Islet of Langerhans (tissue), 1 donor: Measurements from ENCODE around the gene RPL41.
"Not testable (repeated sequence)": the region's sequence is repeated elsewhere in the genome, so short reads cannot be mapped to it uniquely, and the experiment has no call there.

Experiments used
- FAIRE-seq: peaks from one replicate; lab custom pipeline; 2011; peaks lifted over from hg19 to GRCh38; lab: Jason Lieb, UNC

RPL41 gene

DNA sequence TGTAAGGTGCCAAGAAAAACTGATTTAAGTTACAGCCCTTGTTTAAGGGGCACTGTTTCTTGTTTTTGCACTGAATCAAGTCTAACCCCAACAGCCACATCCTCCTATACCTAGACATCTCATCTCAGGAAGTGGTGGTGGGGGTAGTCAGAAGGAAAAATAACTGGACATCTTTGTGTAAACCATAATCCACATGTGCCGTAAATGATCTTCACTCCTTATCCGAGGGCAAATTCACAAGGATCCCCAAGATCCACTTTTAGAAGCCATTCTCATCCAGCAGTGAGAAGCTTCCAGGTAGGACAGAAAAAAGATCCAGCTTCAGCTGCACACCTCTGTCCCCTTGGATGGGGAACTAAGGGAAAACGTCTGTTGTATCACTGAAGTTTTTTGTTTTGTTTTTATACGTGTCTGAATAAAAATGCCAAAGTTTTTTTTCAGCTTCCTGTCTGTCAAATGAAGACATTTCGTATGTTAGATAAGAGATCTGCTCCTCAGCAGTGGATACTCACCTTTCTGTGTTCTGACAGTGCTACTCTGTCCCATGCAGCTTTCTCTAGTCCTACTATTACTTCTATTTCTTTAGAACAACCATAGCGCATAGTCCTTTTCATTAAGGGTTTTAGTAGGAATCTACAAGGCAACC lies 13.2 kb upstream of the RPL41 start:
- no peak for FAIRE-seq

DNA sequence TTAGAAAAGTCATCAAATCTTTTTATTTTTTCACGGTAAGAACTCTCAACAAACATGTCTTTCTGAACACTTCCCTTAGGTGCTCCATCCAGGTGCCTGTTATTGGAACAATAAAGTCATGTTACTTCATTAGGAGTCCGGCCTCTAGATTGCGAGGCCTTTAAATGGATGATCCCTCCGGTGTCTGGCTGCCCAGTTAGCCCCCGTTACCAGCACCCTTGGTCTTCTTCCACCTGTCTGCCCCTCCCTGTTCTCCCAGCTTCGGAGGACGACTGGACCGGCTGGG lies 12.7 kb upstream of the RPL41 start:
- FAIRE-seq, result no peak

DNA sequence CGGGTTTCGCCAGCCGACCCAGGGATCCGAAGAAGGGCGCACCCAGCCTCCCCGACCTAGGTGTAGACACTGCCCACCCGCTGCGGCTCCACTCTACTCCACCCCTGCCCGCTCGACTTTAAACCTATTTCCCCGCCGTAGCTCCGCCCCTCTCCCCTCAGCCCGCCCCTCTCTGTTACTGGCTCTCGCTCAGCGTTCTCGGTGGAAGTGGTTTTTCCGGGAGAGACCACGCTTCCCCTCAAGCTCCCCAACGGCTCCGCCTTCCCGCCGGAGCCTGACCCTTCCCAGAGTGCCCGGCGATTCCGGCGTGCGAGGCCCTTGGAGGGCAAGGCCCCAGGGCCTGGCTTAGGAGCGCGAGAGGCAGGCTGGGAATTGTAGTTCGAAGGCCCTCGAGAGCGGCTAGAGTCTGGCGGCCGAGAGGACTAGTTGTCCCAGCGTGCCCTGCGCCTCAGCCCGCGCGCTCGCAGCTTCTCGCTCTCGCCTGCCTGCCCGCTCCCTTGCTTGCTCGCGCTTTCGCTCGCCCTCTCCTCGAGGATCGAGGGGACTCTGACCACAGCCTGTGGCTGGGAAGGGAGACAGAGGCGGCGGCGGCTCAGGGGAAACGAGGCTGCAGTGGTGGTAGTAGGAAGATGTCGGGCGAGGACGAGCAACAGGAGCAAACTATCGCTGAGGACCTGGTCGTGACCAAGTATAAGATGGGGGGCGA lies 12.2 kb upstream of the RPL41 start, which contains the start of gene PA2G4:
Gene PA2G4 (plus strand): TSS at position 451 of the 706 bp plus-strand sequence. CDS start 179 bp downstream, at position 630.
- no peak for FAIRE-seq

DNA sequence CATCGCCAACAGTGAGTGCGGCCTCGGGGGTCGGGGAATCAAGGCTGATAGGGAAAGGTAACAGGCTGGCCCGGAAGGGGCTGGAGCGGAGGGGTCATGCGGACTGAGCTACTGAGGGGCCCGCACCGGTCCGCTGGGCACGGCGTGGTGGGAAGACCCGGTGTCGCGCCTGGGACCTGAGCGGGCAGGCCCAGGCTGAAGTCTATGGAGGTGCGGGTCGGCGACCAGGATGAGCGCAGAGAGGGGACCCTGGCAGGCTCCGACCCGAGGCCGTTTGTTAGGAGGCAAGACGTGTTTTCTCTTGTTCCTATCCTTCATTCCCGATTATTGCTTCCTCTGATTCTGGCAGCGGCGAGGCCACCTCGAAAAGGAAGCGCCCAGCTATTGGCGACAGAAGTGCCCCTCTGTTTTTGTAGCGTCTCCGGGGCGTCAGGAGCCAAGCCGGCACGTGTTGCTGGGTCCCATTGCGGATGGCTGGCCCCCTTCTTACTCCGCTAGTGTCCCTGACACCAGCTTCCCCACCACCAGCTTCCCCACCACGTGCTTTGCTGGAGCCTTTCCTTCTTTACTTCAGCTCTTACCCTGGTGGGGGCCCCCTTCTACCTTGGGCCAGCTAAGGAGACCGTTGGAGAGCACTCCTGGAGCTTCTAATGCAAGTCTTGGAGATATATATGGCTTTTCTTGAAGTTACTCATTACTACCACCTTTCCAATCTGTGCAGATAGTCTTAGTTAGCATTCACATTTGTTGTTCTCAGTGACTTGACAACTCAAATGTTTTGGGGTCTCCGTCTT lies 11.4 kb upstream of the RPL41 start:
- FAIRE-seq, result no peak

DNA sequence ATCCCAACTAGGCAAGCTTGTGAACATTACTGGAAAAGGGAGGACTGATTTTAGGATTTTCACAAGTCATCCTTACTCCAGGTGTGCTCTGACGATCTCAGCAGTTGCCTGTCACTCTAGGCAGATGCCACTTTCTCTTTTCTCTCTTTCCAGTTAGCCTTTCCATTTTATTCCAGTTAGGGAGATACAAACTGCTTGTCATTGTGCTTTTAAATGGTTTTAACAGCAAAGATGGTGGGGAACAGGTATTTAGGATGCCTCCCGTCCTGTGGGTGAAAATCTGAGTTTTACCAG lies 10.9 kb upstream of the RPL41 start:
- no peak for FAIRE-seq

DNA sequence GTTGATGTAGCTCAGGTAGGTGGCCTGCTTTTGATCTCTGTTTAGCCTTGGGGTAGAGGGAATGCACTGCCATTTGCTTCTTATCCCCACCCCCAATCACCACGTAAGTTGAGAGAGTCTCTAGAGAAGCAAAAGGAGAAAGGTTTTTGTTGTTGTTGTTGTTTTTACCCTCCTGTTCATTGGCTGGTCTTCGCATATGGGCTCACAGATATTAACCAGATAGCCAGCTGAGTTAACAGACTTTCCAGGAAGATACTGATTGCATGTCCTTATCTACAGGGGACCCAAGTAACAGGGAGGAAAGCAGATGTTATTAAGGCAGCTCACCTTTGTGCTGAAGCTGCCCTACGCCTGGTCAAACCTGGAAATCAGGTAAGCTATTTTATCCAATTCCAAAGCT lies 9.2 kb upstream of the RPL41 start:
- FAIRE-seq, result no peak

DNA sequence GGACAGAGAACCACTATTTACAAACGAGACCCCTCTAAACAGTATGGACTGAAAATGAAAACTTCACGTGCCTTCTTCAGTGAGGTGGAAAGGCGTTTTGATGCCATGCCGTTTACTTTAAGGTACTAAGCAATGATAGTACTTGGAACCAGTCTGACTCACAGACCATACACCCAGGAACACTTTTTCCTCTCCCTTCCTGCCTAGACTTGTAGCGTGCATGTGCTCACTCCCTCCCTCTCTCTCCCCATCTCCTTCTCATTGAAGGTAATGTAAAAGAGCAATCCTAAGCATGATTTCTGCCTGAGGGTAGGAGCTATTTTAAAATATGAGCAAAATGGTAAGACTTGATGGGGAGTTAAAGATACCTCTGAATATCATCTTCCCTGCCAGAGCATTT lies 5.9 kb upstream of the RPL41 start:
- FAIRE-seq, result no peak

DNA sequence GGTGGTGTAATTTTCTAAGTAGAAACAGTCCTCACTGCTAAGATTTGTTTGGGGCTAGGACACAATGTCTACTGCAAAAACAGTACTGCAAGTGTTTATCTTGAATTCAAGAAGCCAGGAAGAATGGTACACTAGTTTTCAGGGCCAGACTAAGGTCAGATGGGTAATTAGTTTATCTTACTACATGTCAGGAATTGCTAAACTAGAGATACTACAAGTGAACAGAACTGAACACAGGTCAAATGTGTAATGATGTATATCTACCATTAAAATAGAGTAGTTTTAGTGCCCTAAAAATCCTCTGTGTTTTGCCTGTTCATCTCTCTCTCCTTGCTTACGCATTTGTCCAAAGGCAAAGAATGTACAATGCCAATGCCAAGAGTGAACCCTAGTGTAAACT lies 2.3 kb upstream of the RPL41 start:
- FAIRE-seq, result no peak

DNA sequence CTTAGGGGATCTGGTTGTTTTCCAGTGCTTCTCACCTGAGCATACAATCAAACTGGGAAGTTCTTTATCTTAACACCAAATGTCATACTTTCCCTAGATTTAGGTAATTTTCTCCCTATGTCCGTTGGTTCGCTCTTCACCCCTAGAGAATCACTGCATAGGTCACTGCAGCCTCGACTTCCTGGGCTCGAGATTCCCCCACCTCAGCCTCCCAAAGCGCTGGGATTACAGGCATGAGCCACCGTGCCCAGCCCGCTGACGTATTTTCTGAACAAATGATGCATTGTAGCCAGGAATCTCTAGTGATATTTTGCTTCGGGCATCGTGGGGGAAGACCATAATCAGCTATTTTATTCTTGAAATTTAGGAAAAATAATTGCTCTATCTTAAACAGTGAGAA lies 1.1 kb upstream of the RPL41 start:
- FAIRE-seq, result no peak

DNA sequence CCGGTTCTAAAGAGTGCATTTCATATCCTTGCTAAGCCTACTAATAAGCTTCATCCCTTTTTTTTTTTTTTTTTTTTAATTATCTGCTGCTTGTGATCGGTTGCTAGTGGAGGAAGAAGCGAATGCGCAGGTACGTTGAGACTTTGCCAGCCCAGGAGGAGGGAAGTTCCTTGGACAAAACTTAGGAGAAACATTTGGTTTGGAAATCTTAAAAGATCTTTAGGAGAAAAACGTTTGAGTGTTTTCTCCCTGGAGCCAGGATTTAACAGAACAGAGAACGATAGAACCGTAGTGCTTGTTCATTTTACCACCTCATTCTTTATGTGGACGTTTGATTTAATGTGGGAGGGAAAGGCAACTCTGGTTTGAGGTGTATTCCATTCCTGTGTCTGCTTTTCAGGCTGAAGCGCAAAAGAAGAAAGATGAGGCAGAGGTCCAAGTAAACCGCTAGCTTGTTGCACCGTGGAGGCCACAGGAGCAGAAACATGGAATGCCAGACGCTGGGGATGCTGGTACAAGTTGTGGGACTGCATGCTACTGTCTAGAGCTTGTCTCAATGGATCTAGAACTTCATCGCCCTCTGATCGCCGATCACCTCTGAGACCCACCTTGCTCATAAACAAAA lies 761 bp downstream of the RPL41 start:
- FAIRE-seq, result not testable (repeated sequence)

DNA sequence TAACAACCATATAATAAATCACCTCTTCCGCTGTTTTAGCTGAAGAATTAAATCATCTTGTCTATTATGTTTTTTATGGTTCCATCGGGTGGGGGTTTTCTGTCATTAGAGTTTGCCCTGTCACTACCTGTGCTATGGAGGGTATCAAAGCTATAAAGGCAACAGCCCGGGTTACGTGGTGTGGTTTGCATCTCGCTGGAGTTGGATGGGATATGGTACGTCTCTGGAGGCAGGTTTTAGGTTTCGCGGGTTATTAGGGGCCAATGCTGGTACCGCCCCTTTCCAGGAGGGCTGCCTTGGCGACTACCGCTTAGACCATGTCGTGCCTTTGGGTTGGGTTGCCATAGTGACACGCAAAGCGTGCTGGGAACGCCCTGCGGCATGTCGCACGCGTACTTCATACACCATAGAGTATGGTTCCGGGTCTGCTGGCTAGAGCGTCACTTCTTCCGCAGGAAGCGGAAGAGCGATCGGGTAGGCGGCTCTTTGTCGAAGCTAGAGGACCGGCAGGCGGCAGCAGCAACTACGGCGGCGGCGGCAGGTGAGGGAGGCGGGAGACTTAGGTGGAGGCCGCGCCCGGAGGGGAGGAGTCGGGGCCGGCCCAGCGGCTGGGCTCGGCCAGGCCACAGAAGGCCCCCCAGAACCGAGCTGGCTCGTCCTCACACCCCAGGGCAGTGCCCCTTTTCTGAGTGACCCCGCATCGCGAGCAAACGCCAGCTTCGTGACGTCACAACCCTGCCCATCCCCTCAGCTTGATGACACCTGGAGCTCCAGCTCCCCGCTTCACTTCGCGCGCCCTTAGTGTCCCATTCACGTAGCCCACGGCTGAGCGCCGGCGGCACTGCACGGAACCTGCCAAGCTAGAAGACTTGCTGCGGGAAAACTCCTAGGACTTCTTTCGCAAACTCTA lies 1.6 kb downstream of the RPL41 start, which contains the start of gene ZC3H10:
Gene ZC3H10 (plus strand): TSS at position 489 of the 910 bp plus-strand sequence. CDS start 2,297 bp downstream, outside the sequence.
- peak; percentile 86 for FAIRE-seq

DNA sequence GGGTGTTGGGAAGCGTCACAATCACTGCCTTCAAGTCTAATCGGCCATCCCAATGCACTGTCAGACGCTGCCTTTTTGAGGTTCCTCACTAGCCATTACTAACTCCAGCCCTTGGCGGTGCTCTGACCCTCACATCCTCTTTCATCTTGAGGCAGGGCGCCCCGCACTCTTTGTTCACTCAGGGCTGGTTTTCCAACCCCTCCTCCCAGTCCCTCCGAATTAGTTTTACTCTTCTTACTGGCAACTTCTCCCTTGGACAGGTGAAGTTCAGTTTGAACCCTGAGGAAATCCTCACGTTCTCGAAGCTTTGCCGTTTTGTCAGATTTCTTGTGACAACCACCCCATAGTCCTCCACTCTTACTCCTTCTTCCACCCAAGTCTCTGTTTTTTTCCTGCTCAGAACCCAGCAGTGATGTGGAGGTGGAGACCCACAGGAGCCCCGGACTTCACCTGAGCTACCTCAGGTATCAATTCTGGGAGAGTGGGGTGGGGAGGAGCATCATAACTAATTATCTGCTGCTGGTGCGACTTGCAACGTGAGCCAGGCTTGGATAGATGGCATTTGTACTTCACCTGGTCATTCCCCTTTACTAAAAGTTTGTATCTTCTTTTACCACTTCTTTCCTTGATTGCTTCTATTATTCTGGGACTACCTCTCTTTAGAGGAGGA lies 2.4 kb downstream of the RPL41 start:
- no peak for FAIRE-seq

DNA sequence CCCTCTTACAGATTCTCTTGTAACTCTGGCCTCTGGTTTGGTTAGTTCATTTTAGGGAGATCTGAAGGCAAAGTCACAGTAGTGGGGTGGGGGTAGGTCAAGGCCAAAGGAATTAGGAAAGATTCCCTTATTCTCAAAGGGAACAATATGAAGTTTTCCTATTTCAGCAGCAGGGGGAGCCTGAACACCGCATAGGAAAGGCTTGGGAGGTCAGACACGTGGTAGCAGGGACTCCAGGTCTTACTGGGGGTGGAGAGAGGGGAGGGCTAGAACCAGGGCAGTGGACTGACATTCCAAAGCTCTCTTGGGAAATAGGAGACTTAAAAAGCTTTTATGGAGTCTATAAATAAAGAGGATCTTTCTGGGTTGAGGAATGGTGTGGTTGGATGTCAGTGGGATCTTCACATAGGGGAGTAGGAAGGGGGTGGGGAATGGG lies 2.9 kb downstream of the RPL41 start:
- no peak for FAIRE-seq

DNA sequence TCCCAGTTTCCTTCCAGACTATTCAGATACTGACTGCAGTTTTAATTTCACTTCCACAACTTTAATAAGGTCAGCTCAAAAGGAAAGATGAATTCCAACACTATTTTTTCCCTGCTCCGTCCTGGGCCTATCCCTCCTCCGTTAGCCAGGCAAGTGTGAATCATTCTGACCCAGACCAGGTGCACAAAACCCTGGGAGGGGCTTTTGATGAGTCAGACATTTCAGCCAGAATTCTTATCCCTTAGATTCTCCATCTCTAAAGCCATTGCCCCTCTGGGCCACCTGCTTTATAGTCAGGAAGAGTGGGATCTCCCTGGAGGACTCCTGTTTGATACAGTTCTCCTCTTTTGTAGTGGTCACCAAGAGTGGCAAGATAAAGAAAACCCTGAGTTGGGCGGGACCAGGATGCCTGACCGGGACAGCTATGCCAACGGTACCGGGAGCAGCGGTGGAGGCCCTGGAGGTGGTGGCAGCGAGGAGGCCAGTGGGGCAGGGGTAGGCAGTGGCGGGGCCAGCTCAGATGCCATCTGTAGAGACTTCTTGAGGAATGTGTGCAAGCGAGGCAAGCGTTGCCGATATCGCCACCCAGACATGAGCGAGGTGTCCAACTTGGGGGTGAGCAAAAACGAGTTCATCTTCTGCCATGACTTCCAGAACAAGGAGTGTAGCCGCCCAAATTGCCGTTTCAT lies 3.9 kb downstream of the RPL41 start:
- FAIRE-seq, result no peak

DNA sequence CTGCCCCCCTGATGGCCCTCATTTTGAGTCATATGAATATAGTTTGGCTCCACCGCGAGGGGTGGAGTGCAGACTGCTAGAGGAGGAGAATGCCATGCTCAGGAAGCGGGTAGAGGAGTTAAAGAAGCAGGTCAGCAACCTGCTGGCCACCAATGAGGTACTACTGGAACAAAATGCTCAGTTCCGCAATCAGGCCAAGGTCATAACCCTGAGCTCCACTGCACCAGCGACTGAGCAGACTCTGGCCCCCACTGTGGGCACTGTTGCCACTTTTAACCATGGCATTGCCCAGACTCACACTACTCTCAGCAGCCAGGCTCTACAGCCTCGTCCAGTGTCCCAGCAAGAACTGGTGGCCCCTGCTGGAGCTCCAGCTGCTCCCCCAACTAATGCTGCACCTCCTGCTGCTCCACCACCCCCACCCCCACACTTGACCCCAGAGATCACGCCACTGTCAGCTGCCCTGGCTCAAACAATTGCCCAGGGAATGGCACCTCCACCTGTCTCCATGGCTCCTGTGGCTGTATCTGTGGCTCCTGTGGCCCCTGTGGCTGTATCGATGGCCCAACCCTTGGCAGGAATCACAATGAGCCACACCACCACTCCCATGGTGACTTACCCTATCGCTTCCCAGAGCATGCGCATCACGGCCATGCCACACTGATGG lies 4.9 kb downstream of the RPL41 start:
- no peak for FAIRE-seq

DNA sequence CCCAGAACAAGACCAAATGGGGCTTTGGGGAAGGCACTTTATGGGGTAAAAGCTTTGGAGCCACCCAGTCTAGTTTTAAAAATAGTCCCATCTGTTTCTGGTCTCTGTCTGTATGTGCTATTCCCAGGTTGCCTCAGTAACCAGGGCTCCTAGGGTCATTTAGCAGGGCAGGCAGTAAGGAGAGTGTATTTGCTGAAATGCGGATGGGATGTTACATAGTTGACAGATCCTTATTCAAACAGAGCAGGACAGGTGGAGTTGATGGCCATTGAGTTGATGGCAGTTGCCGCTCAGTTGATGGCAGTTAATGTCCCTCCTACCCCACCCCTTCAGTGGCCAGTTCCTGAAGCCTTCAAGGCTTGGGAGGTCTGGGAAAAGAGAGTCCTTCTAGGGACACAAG lies 6.2 kb downstream of the RPL41 start:
- peak; percentile 80 for FAIRE-seq

DNA sequence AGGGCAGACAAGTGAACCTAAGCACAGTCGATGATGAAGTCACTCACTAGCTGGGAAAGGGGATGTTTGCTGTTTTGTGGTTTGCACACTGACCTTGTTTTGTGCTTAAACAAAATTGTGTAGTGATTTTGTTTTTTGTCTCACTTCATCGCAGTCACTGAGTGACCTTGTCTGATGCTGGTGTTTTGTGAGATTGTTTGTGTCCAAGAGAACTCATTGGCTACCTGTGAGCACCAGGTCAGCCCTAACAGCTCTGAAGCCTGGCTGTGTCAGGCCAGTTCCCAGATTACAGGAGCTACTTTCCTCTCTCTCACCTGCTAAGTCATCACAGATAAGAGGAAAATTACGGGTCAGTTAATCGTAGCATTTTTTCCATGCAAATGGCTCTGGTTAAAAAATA lies 7.7 kb downstream of the RPL41 start:
- FAIRE-seq, result peak; percentile 30

DNA sequence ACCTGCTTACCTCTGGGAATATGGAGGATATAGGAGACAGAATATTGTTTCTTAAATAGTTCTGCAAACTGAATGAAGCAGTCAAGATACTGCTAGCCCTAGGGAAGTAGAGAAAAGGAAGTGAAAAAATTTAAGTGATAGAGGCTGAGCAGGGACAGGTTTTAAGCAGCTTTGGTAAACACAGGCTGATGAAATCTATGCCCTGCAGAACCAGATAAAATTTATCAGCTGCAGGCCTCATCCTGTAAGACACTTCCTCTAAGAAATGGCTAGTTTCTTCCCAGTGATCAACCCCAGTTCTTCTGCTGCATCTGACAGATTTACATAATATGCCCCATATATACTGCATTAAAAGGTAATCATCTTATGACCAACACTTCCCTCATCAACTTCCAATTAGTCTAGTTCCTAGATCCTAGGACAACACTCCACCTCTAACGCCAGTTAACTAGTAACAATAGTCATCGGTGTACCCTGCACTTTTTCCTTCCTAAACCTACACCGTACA lies 10.4 kb downstream of the RPL41 start:
- no peak for FAIRE-seq

DNA sequence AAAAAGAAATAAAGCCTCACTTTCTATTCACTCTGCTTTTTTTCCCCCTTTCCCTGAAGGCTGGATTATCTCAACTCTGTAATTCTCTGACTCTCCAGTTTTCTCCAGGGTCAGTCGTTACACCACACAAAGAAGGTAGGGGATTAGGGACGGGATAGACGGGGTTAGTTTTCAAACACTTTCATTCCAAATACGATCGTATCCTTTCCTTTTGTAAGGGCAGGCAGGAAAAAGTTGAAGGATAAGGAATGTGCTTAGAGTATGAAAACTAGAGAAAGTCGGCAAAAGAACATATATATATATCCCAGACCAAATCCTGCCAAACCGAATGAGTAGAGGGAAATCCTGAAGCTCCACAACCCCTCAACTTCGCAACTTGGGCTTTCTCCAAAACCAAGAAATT lies 11.1 kb downstream of the RPL41 start:
- no peak for FAIRE-seq
